Muscle of leg (tissue), 11 donors: ENCODE results near the gene LRRK1. TPM values are rescaled to one million over a fixed set of nuclear protein-coding genes. Genes with fewer than 3 reads are reported as not detected.

Source experiments
- DNase-seq: peaks from one replicate; pipeline ENCODE4 v3.0.0; 2013
- H3K27ac ChIP-seq: one replicate; pipeline ENCODE4 v1.5.1; 2013; ENCODE audit warnings: mild to moderate bottlenecking, low read length, control low read depth
- H3K27me3 ChIP-seq: one replicate; pipeline ENCODE4 v1.6.1; 2013; ENCODE audit warnings: low read length; ENCODE audit not compliant: control insufficient read depth, insufficient read depth
- H3K36me3 ChIP-seq: one replicate; pipeline ENCODE4 v1.6.1; 2013; ENCODE audit warnings: low read length; ENCODE audit not compliant: control insufficient read depth, insufficient read depth
- H3K4me1 ChIP-seq: one replicate; pipeline ENCODE4 v1.6.1; 2013; ENCODE audit warnings: low read length; ENCODE audit not compliant: control insufficient read depth, insufficient read depth
- H3K4me3 ChIP-seq: one replicate; pipeline ENCODE4 v1.5.1; 2013; ENCODE audit warnings: low read length, control low read depth
- H3K9me3 ChIP-seq: replicated peaks from 2 replicates; pipeline ENCODE4 v1.6.1; 2013; ENCODE audit warnings: low read depth, low read length; ENCODE audit not compliant: control insufficient read depth
- WGBS: methylation state at CpG from one replicate; pipeline ENCODE4 v1.1.5; 2013; ENCODE audit warnings: missing lambda C conversion rate; ENCODE audit not compliant: insufficient coverage; 5-methylcytosine and 5-hydroxymethylcytosine counted together
- polyA plus RNA-seq, 8 donors: library from polyadenylated mRNA; unstranded; fragments of 120-200 nt; gene quantifications; one replicate each; pipeline versions ENCODE4 v1.2.1 to v1.2.3, GENCODE V29; 2013; ENCODE audit warnings: inconsistent platforms in 1 of 8, low replicate concordance in 1 of 8; ENCODE audit not compliant: insufficient read length in 8 of 8, insufficient read depth in 1 of 8
- total RNA-seq: library from RNA; stranded (reverse); fragments of 120-200 nt; gene quantifications from one replicate; pipeline ENCODE4 v1.2.4, GENCODE V29; 2013

LRRK1 gene
- total and polyA plus RNA-seq, 9 donors, result 4.1 to 9.4 (median 5.8) TPM

DNA sequence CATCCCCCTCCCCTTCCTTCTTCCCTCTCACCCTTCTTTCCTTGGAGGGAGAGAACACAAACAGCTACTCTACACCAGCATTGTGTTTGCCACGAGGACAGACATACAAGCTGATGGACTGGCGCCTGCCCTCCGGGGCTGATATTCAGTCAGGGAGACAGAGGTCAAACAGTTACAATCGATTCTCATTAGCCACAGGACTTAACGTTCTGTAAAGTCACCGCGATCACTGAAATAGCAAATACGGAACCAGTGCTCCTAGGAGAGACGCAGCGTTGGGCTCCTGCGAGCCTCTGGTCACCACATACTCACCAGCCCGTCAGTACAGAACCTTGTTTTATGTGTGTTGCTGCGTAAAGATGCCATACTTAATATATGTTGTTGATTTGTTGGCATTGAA is 108.8 kb downstream of the LRRK1 start:
- peaks cover 28% of the 10 kb centered on the region for H3K4me1 ChIP-seq
- no peaks in the 10 kb centered on the region for H3K9me3 ChIP-seq
- H3K36me3 ChIP-seq, result peaks cover 32% of the 10 kb centered on the region
- no peak overlapping the region for H3K27ac ChIP-seq
- no peak for DNase-seq
- WGBS, result 62% methylated on average over 3 of the region's 13 CpGs
- no peak overlapping the region for H3K4me3 ChIP-seq
- H3K27me3 ChIP-seq, result no peaks in the 10 kb centered on the region

DNA sequence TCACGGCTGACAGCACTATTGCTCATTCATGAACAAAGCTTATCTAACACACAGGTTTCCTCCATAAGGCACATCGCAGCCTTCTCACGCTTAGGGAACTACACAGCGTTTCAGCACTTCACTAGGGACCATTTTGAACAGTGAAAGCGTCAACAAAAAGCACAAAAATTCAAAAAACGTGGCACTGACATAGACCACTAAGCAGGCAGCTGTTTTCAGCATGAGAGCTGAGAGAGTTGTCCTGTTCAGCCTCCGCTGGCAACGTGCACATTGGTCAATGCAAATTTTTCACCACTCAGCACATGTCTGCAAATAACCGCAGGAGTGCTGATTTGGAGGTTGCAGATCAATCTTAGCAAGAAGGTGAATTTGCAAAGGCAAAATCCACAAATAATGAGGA is 109.2 kb downstream of the LRRK1 start:
- WGBS, result 53% methylated on average over 8 of the region's 9 CpGs
- H3K9me3 ChIP-seq, result no peaks in the 10 kb centered on the region
- H3K4me3 ChIP-seq, result no peak overlapping the region
- H3K27ac ChIP-seq, result no peak overlapping the region
- H3K4me1 ChIP-seq, result peaks cover 24% of the 10 kb centered on the region
- DNase-seq, result no peak
- peaks cover 32% of the 10 kb centered on the region for H3K36me3 ChIP-seq
- no peaks in the 10 kb centered on the region for H3K27me3 ChIP-seq

DNA sequence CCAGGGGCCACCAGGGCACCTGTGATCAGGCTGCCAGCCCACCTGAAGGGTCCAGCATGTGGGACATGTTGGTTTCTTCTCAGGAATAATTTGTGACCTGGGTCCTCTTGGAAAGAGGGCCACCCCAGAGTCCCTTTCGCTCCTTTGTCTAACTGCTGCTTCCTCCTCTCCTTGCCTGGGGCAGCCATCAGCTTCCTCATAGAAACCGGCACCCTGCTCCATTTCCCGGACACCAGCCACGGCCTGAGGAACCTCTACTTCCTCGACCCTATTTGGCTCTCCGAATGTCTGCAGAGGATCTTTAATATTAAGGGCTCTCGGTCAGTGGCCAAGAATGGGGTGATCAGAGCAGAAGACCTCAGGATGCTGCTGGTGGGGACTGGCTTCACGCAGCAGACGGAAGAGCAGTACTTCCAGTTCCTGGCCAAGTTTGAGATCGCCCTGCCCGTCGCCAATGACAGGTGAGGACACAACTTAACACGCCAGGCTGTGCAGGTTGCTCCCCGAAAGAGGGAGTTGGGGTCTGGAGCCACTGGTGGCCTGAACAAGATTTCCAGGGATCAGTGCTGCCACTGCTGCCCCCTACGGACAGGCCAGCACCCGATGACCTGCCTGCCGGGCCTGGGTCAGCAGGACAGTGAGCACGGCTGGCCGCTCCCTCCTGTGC is 109.7 kb downstream of the LRRK1 start:
- DNase-seq, result no peak
- H3K27me3 ChIP-seq, result no peaks in the 10 kb centered on the region
- H3K4me3 ChIP-seq, result no peak overlapping the region
- H3K4me1 ChIP-seq, result peaks cover 18% of the 10 kb centered on the region
- 81% methylated on average over 15 of the region's 19 CpGs for WGBS
- no peaks in the 10 kb centered on the region for H3K9me3 ChIP-seq
- peaks cover 32% of the 10 kb centered on the region for H3K36me3 ChIP-seq
- H3K27ac ChIP-seq, result no peak overlapping the region

DNA sequence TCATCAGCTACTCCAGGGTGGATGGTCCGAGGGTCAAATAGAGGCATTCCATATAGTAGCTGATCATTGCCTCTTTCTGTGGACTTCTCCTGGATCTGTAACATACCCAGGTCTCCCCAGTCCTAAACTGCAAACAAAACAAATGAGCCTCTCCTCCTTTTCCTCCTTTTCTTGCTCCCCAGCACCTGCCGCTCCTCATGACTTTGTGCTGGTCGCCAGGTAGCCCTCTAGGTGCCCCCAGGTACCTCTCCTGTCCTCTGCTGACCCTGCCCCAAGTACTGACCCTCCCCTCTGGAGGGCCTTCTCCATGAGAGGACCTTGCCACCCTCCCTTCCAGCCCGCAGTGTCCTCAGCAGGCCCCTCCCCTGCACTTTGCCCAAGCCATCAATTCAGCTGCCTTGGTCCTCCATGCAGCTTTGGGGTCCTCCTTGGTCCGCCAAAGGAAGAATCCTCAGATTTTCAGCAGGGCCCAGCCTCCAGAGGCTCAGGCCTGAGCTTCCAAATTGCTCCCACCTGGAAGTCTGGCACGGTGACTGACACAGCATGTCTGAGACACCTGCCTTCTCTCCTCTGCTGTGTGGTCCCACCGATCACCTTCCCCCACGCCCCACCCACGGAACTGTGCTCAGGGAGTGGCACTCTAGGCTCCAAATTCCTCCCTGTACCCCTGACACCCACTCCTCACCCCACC is 111.0 kb downstream of the LRRK1 start:
- H3K27me3 ChIP-seq, result no peaks in the 10 kb centered on the region
- peaks cover 9% of the 10 kb centered on the region for H3K4me1 ChIP-seq
- H3K36me3 ChIP-seq, result peaks cover 28% of the 10 kb centered on the region
- WGBS, result 80% methylated on average over 9 of the region's 9 CpGs
- H3K9me3 ChIP-seq, result no peaks in the 10 kb centered on the region
- H3K4me3 ChIP-seq, result no peak overlapping the region
- no peak for DNase-seq
- no peak overlapping the region for H3K27ac ChIP-seq

DNA sequence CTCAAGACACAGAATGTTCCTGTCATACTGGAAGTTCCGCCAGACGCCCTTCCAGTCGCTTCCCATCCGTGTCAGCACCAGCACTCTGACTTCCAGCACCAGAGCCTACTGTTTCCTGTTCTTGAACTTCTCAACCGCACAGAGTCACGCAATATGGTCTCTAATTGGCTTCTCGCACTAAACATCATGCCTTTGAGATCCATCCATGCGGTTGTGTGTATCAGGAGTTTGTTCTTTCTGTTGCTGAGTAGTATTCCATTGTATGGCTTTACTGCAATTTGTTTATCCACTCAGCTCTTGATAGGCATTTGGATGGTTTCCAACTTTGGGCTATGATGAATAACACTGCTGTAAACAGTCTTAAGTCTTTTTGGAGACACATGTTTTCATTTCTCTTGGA is 112.1 kb downstream of the LRRK1 start:
- Histone ChIP-seq H3K36me3 (peaks cover 22% of the 10 kb centered on the region), H3K9me3 (peaks cover 4% of the 10 kb centered on the region), H3K4me1 (peaks cover 9% of the 10 kb centered on the region), H3K27ac (no peak overlapping the region), H3K4me3 (no peak overlapping the region), H3K27me3 (no peaks in the 10 kb centered on the region)
- DNase-seq, result no peak
- WGBS, result 92% methylated on average over 5 of the region's 8 CpGs

DNA sequence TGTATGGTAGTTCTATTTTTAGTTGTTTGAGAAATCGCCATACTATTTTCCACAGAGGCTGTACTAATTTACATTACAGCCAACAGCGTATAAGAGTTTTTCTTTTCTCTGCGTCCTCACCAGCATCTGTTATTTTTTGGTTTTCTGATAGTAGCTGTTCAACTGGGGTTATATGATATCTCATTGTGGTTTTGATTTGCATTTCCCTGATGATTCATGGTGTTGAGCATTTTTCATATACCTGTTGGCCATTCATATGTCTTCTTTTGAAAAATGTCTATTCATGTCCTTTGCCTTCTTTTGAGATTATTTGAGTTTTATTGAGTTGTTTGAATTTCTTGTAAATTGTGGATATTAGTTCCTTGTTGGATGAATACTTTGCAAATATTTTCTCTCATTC is 114.6 kb downstream of the LRRK1 start:
- WGBS, result no CpG with 5 or more reads among the region's 3 CpGs
- Histone ChIP-seq H3K4me3 (no peak overlapping the region), H3K27ac (no peak overlapping the region), H3K36me3 (peaks cover 8% of the 10 kb centered on the region), H3K9me3 (peaks cover 10% of the 10 kb centered on the region), H3K27me3 (no peaks in the 10 kb centered on the region), H3K4me1 (no peaks in the 10 kb centered on the region)
- no peak for DNase-seq

DNA sequence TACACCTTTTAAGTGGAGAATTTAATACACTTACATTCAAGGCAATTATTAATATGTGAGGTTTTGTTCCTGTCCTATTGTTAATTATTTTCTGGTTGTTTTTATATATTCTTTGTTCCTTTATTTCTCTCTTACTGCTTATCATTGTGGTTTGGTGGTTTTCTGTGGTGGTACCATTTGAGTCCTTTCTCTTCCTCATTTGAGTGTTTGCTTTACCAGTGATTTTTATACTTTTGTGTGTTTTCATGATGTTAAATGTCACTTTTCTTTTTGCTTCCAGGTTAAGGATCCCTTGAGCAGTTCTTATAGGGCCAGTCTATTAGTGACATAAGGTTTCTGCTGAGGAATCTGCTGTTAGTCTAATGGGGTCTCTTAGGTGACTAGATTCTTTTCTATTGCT is 116.5 kb downstream of the LRRK1 start:
- DNase-seq, result no peak
- Histone ChIP-seq H3K36me3 (peaks cover 8% of the 10 kb centered on the region), H3K4me3 (no peak overlapping the region)

DNA sequence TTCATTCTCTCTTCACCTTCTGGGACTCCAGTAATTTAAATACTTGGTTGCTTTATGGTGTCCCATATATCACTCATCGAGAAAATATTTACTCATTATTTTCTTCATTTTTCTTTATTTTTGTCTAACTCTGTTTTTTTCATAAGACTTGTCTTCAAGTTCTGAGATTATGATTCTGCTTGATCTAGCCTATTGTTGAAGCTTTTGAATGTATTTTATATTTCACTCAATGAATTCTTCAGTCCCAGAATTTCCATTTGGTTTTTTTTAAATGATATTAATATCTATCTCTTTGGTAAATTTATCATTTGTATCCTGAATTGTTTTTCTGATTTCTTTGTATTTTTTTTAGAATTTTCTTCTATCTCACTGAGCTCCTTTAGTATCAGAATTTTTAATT is 117.0 kb downstream of the LRRK1 start:
- Histone ChIP-seq H3K27me3 (no peaks in the 10 kb centered on the region), H3K9me3 (peaks cover 10% of the 10 kb centered on the region), H3K4me1 (no peaks in the 10 kb centered on the region), H3K27ac (no peak overlapping the region), H3K4me3 (no peak overlapping the region), H3K36me3 (peaks cover 4% of the 10 kb centered on the region)
- DNase-seq, result no peak
- no CpG with 5 or more reads among the region's 1 CpG for WGBS

More for the DNA sequence above, 116.5 kb downstream of the LRRK1 start:
- Histone ChIP-seq H3K27ac (no peak overlapping the region), H3K4me1 (no peaks in the 10 kb centered on the region), H3K27me3 (no peaks in the 10 kb centered on the region), H3K9me3 (peaks cover 10% of the 10 kb centered on the region)

DNA sequence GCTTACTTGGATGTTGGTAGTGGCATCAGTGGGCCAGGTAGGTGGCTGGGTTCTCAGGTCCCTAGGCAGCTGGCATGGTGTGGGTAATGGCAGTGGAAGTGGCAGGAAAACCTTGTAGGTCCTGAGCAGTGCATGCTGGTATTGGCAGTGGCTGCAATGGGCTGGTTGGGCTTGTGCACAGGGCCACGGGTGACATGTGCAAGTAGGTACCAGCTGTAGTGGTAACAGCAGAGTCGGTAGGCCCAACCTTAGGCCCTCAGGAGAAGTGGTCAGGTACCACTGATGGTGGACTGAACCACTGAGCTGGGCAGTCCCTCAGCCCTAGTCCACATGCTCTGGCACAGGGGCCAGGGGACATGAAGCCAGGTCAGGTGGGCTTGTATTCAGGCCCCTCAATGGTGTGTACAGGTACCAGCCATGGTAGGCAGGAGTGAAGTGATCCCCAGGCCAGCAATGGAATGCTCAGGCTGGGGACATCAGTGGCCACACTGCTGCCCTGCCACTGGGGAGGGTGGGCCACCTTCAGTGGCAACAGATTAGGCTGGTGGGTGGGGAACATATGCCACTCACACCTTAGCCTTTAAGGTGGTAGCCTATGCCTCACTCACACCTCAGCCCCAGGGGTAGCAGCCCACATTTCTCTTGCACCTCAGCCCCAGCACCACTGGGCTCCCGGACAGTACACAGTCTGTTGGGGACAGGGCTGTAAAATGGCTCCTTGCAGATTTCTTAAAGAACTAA is 118.1 kb downstream of the LRRK1 start:
- Histone ChIP-seq H3K27ac (no peak overlapping the region), H3K27me3 (no peaks in the 10 kb centered on the region), H3K9me3 (peaks cover 13% of the 10 kb centered on the region), H3K4me1 (no peaks in the 10 kb centered on the region), H3K4me3 (no peak overlapping the region), H3K36me3 (peaks cover 4% of the 10 kb centered on the region)
- no peak for DNase-seq
- WGBS, result 95% methylated on average over 2 of the region's 3 CpGs

DNA sequence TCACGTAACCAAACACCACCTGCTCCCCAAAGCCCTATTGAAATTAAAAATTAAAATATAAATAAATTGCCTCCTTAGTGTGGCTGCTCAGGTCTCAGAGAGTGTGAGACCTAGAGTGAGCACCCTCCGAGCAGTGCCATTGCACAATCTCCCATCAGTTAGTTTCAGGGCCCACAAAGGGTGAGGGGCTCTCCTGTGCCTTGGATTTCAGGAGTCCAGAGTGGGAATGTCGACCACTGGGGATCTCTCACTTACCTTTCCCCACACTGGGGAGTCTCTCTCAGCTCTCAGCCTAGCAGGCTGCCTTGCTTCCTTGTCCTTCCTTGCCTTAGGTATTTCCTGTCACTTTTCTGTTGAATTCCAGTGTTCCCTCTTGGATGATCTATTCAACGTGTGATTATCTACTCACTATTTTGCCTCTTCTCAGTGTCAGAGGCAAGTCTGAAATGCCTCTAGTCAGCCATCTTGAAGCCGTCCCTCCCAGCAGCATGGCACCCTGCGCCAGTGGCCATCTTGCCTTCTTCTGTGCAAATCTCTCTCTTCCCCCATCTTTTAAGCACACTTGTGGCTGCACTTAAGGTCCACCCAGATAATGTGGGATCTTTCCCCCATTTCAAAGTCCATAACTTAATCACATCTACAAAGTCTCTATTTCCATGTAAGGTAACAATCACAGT is 119.3 kb downstream of the LRRK1 start:
- Histone ChIP-seq H3K4me1 (no peaks in the 10 kb centered on the region), H3K9me3 (peaks cover 13% of the 10 kb centered on the region), H3K4me3 (no peak overlapping the region), H3K27ac (no peak overlapping the region), H3K36me3 (peaks cover 6% of the 10 kb centered on the region), H3K27me3 (no peaks in the 10 kb centered on the region)
- DNase-seq, result no peak
- WGBS, result 90% methylated on average over 5 of the region's 6 CpGs
